ENCODE results near the gene HKDC1.
A peak's percentile ranks its signal among the peaks of the same experiment; 100 is the strongest.

Gene HKDC1

DNA sequence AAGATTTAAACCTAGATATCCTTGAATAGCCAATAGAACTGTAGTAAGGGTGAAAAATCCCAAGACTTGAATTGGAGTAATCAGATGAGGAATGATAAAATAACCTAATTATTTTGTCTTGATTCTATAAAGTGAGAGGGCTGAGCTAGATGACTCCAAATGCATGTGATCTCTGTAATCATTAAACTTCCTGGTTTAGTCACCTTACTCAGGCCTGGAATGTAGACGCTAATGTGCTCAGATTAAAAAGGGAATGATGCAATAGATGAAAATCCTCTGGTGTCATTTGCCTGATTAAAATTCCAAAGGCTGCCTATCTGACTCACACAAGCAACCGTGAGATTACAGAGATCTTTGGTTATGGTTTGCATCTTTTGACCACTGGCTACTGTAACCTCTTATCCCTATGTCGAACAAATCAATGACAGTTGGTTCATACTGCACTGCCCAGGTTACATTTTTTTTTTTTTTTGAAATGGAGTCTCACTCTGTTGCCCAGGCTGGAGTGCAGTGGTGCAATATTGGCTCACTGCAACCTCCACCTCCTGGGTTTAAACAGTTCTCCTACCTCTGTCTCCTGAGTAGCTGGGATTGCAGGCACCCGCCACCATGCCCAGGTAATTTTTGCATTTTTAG, 2.9 kb upstream of the HKDC1 start:
- DNase-seq, result no peak

DNA sequence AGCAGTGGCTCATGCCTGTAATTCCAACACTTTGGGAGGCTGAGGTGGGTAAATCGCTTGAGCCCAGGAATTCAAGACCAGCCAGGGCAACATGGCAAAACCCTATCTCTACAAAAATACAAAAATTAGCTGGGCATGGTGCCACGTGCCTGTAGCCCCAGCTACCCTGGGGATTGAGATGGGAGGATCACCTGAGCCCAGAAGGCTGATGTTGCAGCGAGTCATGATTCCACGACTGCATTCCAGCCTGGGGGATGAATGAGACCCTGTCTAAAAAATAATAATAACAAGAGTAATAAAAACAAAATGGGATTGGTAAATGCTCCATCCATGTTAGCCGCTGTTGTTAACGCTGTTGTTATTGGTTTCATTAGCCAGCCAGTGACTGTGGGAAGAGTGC, 1.3 kb upstream of the HKDC1 start:
- DNase-seq, result no peak

DNA sequence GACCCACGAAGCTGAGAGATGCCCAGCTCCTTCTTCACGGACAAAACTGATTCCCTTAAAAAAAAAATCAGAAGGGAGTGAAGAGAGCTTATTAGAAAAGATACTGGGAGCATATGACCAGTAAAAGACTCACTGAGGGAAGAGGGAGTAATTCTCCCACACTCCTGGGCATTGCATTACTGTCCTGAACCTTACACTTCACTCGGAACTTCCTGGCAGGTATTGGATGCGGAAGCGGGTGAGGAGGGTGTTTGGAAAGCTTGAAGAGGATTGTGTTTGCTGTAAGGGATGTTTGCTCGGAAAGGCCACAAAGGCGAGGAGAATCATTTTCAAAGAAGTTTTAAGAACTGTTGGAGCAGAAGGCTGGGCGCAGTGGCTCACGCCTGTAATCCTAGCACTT, 375 bp downstream of the HKDC1 start:
- no peak for DNase-seq

DNA sequence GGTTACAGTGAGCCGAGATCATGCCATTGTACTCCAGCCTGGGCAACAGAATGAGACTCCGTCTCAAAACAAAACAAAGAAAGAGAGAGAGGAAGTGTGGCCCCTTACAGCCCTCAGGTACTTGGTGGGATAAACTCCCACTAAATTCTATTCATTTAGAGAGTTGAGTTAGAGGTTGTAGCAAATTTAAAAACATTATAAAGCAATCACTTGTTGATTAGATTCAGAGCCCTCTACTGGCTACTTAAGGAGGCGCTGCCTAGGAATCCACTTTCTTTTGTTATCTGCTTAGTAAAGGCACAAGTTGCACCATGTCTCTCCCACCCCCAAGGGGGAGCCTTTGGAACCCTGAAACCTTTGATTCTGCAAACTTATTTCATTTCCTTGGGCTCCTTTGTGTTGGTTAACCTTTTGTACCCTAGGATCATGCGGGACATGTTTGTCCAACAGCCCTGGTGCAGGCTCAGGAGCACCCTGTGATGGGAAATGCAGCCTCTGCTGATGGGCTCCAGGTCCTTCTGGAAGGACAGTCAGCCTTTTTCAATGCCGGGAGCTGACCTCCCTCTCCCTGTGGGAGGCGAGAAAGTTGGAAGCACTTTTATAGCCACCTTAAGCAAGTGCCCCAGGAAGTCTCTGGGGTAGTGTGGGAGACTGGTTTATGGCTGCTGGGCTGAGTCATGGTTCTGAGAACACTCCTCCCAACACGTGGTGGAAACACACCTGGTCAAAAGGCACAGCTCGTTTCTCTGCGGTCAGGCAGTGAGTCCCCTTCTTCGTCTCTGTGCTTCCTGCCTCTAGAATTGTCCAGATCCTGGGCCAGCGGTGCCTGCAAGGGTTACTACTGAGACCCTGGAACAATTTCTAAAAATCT, 2.3 kb downstream of the HKDC1 start:
- no peak for DNase-seq

DNA sequence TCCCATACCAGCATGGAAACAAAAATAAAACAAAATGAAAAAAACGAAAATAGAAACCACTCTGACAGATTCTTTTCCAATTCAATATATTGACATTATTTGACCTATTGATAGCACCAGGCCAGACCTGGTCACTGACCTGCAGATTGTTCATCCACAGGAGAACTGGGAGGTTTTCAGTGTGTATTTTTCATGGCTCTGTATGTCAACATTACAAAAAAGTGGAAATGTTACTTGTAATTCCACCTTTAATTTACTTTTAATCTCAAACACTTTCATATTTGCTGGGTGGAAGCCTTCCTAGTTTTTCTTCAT, 2.9 kb downstream of the HKDC1 start:
- DNase-seq, result no peak

DNA sequence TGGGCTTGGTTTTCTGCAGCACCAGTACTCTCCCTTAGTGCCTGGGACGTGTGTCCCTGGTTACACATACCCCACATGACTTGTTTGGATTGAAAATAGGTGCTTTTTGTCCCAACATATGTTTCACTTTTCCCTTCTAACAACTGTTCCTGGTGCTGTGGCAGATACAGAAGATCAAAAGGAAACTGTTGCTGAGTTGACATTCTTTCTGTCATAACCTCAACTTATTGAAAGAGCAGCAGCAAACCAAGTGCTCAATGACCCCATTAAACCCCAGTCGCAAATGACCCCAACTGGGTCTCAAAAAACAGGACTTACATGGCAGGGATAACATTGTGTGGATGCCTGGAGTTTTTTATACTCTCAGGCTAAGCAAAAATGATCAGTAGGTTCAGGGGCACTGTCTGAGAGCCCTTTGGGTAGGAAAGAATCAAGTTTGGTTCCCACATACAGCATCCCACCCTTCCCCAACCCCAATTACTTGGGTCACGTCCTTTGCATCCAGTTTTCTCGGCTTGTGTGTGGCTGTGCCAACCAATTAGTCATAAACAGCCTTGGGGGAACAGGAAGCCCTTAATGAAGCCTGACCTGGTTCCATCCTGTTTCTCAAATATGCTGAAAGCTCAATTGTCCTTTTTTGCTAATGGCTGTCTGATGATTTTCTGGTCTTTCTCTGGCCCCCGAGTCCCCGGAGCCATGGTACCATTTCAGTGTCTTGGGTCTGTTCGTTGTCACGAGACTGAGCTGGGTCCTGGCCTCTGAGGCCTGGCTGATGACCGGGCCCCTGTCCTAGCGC, 4.9 kb downstream of the HKDC1 start:
- DNase-seq, result no peak

DNA sequence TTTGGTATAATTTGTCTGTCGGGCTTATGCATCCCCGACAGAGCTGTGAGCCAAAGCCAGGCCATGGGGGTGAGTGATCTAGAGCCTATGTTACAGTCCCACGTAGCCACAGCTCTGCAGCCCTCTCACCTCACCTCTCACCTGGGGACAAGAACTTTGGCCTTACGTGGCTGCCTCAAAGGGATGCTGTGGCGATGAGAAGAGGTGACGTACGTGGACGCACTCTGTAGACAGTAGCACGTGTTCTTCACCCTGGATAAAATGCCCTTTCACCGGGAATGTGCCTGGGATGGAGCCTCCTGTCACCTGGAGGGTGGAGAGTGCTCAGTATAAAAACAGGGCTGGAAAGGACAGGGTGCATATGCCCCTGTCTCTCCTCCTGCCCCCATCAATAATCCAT, 5.5 kb downstream of the HKDC1 start:
- no peak for DNase-seq

DNA sequence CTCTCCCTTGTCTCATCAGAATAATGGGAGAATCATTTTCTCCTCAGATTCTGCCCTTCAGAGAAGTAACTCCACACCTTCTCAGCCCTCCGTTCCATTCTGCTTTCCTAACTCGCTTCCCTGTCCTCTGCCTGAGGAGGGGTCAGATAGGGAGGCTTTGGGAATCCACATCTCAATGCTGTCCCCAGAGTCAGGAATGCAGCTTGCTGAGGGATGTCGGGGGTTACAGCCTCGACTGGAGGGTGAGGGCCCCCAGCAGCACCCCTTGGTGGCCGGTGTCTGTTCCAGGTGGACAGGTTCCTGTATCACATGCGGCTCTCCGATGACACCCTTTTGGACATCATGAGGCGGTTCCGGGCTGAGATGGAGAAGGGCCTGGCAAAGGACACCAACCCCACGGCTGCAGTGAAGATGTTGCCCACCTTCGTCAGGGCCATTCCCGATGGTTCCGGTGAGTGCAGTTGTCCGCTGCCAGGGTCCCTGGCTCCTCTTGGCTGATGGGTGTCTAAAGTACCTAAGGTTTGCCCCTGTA, 6.9 kb downstream of the HKDC1 start:
- no peak for DNase-seq

DNA sequence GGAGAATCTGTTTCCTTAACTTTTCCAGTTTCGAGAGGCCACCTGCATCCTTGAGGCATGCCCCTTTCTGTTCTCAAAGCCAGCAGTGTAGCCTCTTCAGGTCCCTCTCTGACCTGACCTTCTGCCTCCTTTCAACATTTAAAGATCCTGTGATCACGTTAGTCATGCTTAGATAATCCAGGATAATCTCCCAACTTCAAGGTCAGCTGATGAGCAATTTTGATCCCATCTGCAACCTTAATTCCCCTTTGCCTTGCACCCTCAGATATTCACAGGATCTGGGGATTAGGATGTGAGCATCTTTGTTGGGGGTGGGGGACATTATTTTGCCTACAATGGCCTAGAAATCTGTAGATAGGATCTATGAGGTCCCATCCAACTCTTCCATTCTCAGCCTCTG, 8.0 kb downstream of the HKDC1 start:
- no peak for DNase-seq

DNA sequence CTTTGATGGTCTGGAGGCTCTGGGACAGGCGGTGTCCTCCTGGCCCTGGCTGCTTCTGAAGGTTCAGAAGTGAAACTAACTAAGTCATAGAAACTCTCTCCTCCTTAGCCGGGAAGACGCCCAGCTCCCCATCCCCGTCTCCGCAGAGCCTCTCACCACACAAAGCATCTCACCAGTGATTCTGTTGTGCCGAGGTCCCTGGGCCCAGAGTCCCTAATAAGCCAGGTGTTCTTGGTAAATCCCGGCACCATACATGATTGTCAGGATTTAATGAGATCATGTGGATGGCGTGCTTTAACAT, 9.4 kb downstream of the HKDC1 start:
- DNase-seq, result no peak

DNA sequence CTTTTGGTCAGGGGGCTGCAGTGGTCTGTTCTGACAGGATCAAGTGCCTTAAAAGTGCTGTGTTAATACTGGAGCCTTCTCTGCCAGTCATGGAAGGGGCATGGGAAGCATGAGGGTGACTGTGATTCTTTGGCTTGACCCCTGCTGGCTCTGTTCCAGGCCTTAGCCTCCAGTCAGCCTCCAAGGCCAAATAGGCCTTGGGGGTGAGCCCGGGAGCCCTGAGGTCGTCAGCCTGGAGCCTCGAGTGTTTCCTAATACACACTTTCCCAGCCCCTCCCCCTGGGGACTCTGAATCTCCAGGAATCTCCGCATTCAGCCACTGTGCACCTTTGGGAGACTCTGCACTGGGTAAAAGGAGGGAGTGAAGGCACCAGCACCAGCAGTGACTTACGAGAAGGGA, 10.0 kb downstream of the HKDC1 start:
- no peak for DNase-seq

DNA sequence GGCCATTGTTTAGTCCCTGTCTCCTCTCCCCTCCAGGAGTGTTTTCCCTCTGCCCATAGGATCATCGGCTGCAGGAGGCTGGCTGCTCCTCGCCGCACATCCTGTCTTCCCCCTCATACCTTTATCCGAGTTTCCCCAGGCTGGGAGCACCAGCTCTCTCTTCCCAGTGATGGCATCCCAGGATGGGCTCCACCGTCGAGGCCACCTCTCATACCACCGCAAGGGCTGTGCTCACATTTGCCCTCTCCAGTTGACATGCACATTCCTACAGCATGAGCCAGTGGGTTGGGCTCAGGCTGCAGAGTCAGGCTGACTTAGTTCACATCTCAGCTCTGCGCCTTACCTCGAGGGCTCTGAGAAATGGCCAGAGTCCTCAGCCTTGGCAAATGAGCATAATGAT, 12.1 kb downstream of the HKDC1 start:
- DNase-seq, result no peak

DNA sequence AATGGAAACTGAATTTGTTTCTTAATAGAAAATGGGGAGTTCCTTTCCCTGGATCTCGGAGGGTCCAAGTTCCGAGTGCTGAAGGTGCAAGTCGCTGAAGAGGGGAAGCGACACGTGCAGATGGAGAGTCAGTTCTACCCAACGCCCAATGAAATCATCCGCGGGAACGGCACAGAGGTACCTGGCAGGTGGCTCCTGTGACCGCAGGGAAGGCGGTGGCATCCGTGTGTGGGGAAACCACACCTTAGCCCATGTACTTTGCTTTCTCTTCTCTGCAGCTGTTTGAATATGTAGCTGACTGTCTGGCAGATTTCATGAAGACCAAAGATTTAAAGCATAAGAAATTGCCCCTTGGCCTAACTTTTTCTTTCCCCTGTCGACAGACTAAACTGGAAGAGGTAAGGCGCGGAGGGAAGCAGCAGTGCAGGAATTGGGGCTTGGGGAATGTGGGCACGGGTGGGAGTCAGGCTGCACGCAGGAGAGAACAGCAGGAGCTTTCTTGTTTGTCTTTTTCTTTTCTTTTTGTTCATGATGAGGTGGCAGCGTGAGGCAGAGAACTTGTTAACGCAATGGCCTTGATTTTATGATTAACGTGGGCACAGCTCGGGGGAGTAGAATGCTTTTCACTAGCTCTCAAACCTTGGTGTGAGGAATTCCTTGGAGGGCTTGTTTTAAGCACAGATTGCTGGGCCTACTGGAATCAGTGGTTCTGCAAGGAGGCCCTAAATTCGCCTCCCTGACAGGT, 12.8 kb downstream of the HKDC1 start:
- DNase-seq, result no peak

DNA sequence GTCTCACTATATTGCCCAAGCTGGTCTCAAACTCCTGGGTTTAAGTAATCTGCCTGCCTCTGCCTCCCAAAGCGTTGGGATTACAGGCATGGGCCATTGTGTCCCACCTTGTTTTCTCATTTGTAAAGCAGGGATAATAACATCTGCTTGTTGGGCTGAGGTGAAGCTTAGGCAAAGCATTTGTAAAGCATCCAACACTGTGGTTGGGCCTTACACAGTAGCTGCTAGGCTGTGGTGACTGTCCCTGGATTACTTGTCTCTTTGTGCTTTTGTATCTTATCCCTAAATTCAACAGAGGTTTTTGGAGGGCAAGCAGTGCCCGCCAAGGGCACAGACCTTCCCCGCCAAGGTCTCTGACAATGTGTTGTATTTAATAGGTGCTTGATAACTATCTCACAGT, 14.3 kb downstream of the HKDC1 start:
- no peak for DNase-seq

DNA sequence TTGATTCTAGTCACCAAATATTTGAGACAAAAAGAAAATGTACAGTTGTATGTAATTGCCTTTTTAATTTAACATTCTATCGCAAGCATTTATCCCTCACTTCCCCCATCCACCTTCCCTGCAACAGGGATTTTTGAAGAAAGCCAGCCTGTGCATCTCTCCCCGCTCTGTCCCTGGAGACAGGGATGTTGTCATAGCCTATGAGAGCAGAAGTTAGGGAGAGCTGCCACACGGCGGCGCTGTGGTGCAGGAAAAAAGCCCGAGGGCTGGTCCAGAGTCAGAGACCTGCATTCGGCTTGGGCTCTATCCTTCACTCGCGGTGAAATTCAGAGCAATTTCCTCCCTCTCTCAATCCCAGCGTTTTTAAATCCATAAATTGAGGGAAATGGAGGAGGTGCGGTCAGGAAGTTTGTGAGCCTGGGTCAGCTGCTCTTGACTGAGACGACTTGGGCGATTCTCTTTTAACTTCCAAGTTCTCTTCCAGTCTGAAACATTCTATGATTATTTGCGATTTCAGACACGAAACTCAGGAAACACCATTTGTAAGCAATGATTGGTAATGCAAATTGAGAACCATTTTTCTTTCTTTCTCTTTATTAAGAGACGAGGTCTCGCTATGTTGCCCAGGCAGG, 17.5 kb downstream of the HKDC1 start:
- DNase-seq, result peak; percentile 43

DNA sequence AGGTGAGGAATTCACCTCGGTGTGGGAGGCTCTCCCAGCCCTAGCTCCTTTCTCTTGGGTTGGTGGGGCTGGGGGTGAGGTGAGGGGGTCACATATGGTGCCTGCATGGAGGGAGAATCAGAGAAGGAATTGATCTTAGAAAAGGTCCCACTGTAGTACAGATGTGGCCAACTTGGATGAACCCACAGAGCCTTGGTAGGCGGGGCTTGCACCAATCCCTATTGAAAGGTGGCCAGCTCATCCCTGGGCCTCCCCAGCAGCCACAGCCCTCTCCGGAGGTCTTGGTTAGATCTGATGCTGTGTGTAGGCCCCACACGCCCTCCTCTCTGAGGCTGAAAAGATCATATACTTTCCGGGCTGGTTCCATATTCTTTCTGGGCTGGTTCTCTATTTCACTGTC, 19.0 kb downstream of the HKDC1 start:
- no peak for DNase-seq

DNA sequence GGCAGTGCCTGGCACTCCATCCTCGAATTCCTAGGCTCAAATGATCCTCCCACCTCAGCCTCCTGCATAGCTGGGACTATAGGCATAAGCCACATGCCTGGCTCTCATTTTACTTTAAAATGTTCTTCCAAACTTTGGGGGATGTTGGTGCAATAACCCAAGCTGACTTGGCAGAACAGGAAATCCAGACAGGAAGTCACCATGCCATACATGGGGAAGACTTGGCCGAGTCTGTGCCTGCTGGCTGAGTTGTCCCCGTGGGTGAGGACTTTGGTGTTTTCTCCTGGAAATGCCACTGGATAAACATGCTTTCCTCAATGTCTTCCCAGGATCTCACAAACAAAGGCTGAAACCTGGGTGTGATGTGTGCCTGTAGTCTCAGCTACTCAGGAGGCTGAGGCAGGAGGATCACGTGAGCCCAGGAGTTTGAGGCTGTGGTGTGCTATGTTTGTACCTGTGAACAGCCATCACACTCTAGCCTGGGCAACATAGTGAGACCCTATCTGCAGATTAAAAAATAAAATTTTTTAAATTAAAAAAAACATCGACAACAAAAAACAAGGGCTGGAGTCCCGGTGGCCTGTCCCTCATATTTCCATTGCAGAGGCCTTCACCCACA, 19.8 kb downstream of the HKDC1 start:
- DNase-seq, result no peak

DNA sequence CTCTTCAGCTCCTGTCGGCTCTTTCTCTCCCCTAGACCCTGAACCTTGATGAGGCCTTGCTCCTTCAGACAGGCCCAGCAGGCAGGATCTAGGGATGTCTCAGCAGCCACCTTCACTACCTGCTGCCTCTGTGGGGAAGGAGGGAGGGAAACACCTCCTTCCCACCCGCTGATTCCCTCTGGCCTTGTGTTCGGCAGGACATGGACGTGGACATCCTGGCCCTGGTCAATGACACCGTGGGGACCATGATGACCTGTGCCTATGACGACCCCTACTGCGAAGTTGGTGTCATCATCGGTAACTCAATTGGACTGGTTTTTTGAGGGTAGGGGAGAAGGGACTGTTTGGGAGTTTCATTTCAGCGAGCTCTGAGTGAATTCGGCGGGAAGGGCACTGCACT, 20.3 kb downstream of the HKDC1 start:
- DNase-seq, result no peak

DNA sequence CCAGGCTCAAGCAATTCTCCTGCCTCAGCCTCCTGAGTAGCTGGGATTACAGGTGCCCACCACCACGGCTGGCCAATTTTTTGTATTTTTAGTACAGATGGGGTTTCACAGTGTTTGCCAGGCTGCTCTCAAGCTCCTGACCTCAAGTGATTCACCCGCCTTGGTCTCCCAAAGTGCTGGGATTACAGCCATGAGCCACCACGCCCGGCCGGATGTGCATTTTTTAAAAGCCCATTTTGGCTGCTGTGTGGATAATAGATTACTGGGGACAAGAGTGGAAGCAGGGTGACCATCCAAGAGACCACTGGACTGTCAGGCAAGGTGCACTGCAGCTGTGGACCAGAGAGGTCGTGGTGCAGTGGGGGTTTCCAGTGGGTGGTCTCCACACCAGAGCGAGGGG, 21.4 kb downstream of the HKDC1 start:
- no peak for DNase-seq

DNA sequence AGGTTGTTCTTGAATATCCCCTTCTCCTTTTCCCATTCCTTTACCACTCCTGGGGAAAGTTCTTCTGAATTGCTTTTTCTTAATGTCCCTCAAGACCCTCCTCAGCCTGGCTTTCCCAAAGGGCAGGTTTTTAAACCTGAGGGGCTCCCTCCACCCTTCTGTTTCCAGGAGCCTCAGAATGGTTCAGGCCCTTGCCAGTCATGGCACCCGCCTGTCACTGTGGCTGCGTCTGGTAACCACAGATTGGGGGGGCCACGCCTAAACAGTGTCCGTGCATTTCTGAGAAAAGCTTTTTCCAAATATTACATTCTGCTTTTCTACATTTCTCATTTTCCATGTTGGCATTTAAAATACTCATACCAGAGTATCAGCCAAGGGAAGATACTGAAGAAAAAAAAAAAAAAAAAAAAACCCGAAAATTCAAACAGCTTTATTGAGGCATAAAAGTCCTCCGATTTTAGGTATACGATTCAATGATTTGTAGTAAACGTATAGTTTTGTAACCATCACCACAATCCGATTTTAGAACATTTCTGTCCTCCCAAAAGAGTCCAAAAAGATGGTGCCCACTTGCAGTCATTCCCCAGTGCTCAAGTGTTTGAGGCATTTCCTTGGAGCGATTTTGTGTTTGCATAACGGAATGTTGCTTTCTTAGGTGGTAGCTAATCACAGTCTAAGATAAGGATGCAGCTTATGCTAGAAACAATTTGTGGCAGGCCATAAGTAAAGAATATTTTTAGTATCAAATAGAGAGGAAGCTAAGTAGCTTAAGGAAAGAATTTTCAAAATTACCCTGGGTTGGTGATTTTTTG, 22.1 kb downstream of the HKDC1 start:
- no peak for DNase-seq

DNA sequence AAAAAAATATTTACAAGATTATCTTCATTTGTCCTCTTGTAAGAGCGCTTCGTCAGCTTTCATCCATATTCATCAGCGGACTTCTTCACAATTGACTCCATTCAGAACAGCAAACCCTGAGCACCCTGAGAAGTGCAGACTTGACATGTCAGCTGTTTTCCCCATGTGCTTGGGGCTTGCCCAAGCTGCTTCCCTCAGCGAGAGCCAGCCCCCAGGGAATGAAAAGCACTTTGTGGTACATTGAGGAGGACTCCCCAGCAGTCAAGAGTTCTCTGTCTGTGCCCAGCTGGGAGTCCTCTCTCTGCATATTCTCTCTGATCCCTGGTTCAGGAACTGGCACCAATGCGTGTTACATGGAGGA, 22.7 kb downstream of the HKDC1 start:
- no peak for DNase-seq

DNA sequence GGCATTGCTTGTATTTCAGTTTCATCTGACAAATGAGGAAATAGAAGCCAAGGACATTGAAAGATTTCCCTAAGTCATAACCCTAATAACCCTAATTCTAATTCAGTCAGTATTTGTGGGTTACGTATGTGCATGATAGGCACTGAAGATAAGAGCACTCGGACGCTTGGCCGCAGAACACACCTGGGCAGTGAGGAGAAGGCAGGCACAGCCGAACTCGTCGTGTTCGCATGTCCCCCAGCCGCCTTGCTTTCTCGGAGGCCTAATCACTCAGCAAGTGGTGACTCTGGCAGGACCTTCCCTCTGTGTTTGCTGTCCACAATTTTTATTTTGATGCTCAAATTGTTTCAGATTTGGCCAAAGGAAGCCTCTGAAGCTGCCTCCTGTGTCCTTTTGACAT, 23.7 kb downstream of the HKDC1 start:
- DNase-seq, result no peak

All from NCI-H1436 treated with DMSO at 0.1 percent for 48 hours (cell line).